Spleen (tissue), 11 donors: Measurements from ENCODE around the gene OBSCN. TPM values are rescaled to one million over a fixed set of nuclear protein-coding genes. Genes with fewer than 3 reads are reported as not detected.

Experiments
- DNase-seq: peaks from one replicate; pipeline ENCODE4 v3.0.0-alpha.2; 2020
- H3K27ac ChIP-seq, 8 donors: fragments of 200-600 bp; sonication (generic) in 7 of 8; 1 replicate in 4 of 8; 2 replicates in 4 of 8; pipeline versions ENCODE4 v1.5.0 to v1.8.0; 2016 to 2021; ENCODE audit warnings: inconsistent platforms in 4 of 8, mild to moderate bottlenecking in 4 of 8, moderate library complexity in 1 of 8
- H3K27me3 ChIP-seq, 7 donors: fragments of 200-600 bp; sonication (generic) in 6 of 7; replicated peaks in 1 of 7; 1 replicate in 4 of 7; 2 replicates in 3 of 7; pipeline versions ENCODE4 v1.5.0 to v1.8.0; 2016 to 2021; ENCODE audit warnings: inconsistent platforms in 3 of 7, mild to moderate bottlenecking in 1 of 7
- H3K36me3 ChIP-seq, 6 donors: fragments of 200-600 bp; sonication (generic) in 5 of 6; 1 replicate in 4 of 6; 2 replicates in 2 of 6; pipeline versions ENCODE4 v1.5.0 to v1.8.0; 2016 to 2021; ENCODE audit warnings: inconsistent platforms in 2 of 6
- H3K4me1 ChIP-seq, 6 donors: fragments of 200-600 bp; sonication (generic) in 5 of 6; 1 replicate in 3 of 6; 2 replicates in 3 of 6; pipeline versions ENCODE4 v1.5.0 to v1.8.0; 2016 to 2021; ENCODE audit warnings: inconsistent platforms in 3 of 6
- H3K4me3 ChIP-seq, 8 donors: fragments of 200-600 bp; sonication (generic) in 7 of 8; 1 replicate in 4 of 8; 2 replicates in 4 of 8; pipeline versions ENCODE4 v1.5.0 to v1.8.0; 2016 to 2021; ENCODE audit warnings: inconsistent platforms in 4 of 8, mild to moderate bottlenecking in 4 of 8, moderate library complexity in 2 of 8
- H3K9me3 ChIP-seq, 8 donors: fragments of 200-600 bp; sonication (generic) in 7 of 8; 1 replicate in 4 of 8; 2 replicates in 4 of 8; pipeline versions ENCODE4 v1.5.0 to v1.8.0; 2016 to 2021; ENCODE audit warnings: inconsistent platforms in 4 of 8
- POLR2A ChIP-seq, 3 donors: fragments of 450-650 bp; IDR thresholded peaks; one replicate each; pipeline ENCODE4 v1.5.1; 2017; ENCODE audit warnings: antibody characterized with exemption in 3 of 3, mild to moderate bottlenecking in 1 of 3
- POLR2AphosphoS5 ChIP-seq, 3 donors: sonication (generic); formaldehyde crosslinking; IDR thresholded peaks; one replicate each; pipeline ENCODE4 v1.5.1; 2017; ENCODE audit warnings: antibody characterized with exemption in 3 of 3
- WGBS, 5 donors: extraction: QIAGEN DNeasy Blood & Tissue Kit in 3 of 5; methylation state at CpG; one replicate each; pipeline versions ENCODE4 v1.1.5 to v1.1.7; 2013 to 2018; 5-methylcytosine and 5-hydroxymethylcytosine counted together
- intact Hi-C: fragments of 100-400 bp; cut with DNase I; formaldehyde crosslinking; loops from one replicate; pipeline ENCODE4 v1.15.0; 2023; ENCODE audit warnings: low total_unique reads
- polyA plus RNA-seq, 3 donors: library from polyadenylated mRNA; stranded (reverse); fragments of 200-250 nt; gene quantifications; one replicate each; pipeline ENCODE4 v1.2.1, GENCODE V29; 2013
- total RNA-seq, 7 donors: library from RNA; depleted of rRNA in 3 of 7; stranded (reverse); fragments of >200 nt in 3 of 7; fragmentation: NEBNext Ultra II Directional in 4 of 7; extraction: Animal tissue kit (Norgen Biotek cat#: 25700) in 4 of 7; gene quantifications; one replicate each; pipeline versions ENCODE4 v1.1.0 to v1.2.1, GENCODE V29; 2016 to 2021
- TF ChIP-seq, protein P1 (sequence below), 11 experiments: fragments of 200-600 bp in 7 of 11; fragments of 450-650 bp in 4 of 11; sonication (generic) in 4 of 11; IDR thresholded peaks in 8 of 11; conservative IDR thresholded peaks in 3 of 11; 1 replicate in 7 of 11; 2 replicates in 4 of 11; pipeline versions ENCODE4 v1.4.0 to v1.8.0; 2016 to 2021; ENCODE audit warnings: antibody characterized with exemption in 11 of 11, inconsistent platforms in 4 of 11, mild to moderate bottlenecking in 1 of 11
- donor health status: healthy with polysubstance abuse.
- donor health status: DM: no; HTN: no; CAD: no; lungs with moderate emphysema.
- donor health status: DM: no; HTN: no; CAD: no.
- donor health status: Bipolar disorder and iron deficiency.
- donor health status: healthy.
- donor health status: DM: no; HTN: no; CAD: no.
- donor health status: DM: yes; HTN: yes; CAD: no.

The OBSCN gene
- total and polyA plus RNA-seq, 10 donors: 12.6 to 71.7 (median 41.9) TPM

DNA sequence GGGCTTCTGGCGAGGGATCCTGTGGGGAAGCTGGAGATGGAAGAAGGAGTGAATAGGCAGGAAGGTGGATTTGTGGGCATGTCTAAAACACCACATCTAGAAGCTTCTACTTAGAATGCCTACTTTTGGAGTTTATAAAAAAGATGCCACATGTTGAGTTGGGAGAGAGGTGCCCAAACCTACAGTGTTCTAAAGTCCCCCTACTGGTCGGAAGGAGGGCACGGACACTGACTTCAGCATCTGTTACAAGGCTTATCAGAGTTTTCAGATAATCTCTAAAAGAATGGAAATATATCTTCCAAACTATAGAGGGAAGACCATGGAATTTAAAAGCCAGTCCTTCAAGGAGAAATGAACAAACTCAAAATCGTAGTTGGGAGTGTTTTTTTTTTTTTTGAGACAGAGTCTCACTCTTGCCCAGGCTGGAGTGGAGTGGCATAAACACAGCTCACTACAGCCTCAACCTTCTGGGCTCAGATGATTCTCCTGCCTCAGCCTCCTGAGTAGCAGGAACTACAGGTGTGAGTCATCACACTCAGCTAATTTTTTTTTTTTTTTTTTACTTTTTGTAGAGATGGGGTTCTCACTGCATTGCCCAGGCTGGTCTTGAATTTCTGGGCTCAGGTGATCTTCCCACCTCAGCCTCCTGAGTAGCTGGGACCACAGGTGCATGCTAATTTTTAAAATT, 27.4 kb upstream of the OBSCN start:
- intact Hi-C loops: no loop called here
- peaks cover 0 to 15% (median under 1%) of the 10 kb centered on the region in 6 donors for H3K36me3 ChIP-seq
- no peaks in the 10 kb centered on the region for H3K27me3 ChIP-seq
- H3K9me3 ChIP-seq: no peaks in the 10 kb centered on the region
- H3K4me3 ChIP-seq: no peak overlapping the region
- DNase-seq: peak; percentile 12
- WGBS, 5 donors: 80 to 88% (median 86%) methylated on average over 4 of the region's 4 CpGs
- peaks cover 0 to 30% (median 7%) of the 10 kb centered on the region in 6 donors for H3K4me1 ChIP-seq
- TF ChIP-seq, protein P1, sequence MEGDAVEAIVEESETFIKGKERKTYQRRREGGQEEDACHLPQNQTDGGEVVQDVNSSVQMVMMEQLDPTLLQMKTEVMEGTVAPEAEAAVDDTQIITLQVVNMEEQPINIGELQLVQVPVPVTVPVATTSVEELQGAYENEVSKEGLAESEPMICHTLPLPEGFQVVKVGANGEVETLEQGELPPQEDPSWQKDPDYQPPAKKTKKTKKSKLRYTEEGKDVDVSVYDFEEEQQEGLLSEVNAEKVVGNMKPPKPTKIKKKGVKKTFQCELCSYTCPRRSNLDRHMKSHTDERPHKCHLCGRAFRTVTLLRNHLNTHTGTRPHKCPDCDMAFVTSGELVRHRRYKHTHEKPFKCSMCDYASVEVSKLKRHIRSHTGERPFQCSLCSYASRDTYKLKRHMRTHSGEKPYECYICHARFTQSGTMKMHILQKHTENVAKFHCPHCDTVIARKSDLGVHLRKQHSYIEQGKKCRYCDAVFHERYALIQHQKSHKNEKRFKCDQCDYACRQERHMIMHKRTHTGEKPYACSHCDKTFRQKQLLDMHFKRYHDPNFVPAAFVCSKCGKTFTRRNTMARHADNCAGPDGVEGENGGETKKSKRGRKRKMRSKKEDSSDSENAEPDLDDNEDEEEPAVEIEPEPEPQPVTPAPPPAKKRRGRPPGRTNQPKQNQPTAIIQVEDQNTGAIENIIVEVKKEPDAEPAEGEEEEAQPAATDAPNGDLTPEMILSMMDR (IDR thresholded peaks at IDR 0.05 in 8 of 11, conservative IDR thresholded peaks at IDR 0.05 in 3 of 11): peak in 3 of 11 experiments; percentile 14 to 16 (median 14)
- TF ChIP-seq POLR2A (IDR thresholded peaks at IDR 0.05): no peak
- H3K27ac ChIP-seq: no peak overlapping the region

DNA sequence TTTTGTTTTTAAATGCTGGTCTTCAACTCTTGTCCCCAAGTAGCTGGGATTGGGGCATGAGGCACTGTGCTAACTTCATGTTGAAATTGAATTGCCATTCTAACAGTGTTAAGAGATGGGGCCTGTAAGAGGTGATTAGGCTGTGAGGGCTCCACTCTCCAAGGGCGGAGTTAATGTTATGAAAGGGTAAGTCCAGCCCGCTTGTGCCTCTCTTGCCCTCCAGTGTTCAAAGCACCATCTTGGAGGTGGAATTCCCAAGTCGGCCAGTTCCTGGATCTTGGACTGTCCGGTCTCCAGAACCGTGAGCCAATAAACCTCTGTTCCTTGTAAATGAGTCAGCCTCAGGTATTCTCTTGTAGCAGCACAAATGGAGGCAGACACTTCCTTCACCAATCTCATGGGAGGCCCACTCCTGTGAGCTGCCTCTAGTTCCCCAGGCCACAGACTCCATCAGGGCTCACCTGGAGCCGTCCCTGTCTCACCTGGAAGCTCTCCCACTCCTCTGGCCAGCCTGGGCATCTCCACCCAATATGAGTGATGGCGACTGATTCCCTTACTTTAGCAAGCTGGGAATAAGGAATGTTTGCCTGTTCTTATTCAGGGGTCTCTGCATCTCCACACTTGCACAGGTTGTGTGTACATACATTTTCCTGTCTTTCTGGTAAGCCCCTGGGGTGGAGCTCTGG, 26.7 kb upstream of the OBSCN start:
- Histone ChIP-seq H3K4me1 (peaks cover 0 to 28% (median 8%) of the 10 kb centered on the region in 6 donors), H3K9me3 (no peaks in the 10 kb centered on the region), H3K27ac (no peak overlapping the region), H3K27me3 (no peaks in the 10 kb centered on the region), H3K4me3 (no peak overlapping the region), H3K36me3 (peaks cover 0 to 9% (median 0%) of the 10 kb centered on the region in 6 donors)
- intact Hi-C loops: no loop called here
- TF ChIP-seq POLR2AphosphoS5 (IDR thresholded peaks at IDR 0.05) (no peak), POLR2A (IDR thresholded peaks at IDR 0.05) (no peak)
- TF ChIP-seq, protein P1 (IDR thresholded peaks at IDR 0.05 in 8 of 11, conservative IDR thresholded peaks at IDR 0.05 in 3 of 11): no peak
- WGBS, 5 donors: 94 to 99% (median 96%) methylated on average over 7 of the region's 7 CpGs
- DNase-seq: peak; percentile 37

DNA sequence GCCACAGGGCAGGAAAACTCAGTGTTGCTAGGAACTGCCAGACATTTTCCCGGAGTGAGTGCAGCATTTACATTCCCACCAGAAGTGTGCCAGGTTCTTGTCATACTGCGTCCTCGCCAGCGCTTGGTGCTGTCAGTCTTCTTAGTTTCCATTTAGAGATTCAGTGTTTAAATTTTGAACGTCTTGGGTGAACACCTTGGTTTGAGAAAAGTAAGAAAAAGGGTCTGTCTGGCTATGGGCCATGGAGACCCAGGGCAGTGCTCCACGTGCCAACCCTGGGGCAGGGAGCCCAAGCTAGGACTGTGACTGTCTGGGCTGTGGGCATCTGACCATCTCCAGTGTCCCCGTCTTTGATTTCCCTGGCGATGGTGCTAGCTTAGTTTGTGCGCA, 26.2 kb upstream of the OBSCN start:
- Histone ChIP-seq H3K27ac (no peak overlapping the region), H3K4me1 (peaks cover 0 to 26% (median 11%) of the 10 kb centered on the region in 6 donors), H3K36me3 (peaks cover 0 to 3% (median 0%) of the 10 kb centered on the region in 6 donors), H3K9me3 (no peaks in the 10 kb centered on the region), H3K27me3 (no peaks in the 10 kb centered on the region), H3K4me3 (no peak overlapping the region)
- WGBS, 5 donors: 88 to 95% (median 93%) methylated on average over 9 of the region's 9 CpGs
- DNase-seq: peak; percentile 47
- intact Hi-C loops: no loop called here
- TF ChIP-seq POLR2A (IDR thresholded peaks at IDR 0.05) (no peak), POLR2AphosphoS5 (IDR thresholded peaks at IDR 0.05) (no peak)
- TF ChIP-seq, protein P1 (IDR thresholded peaks at IDR 0.05 in 8 of 11, conservative IDR thresholded peaks at IDR 0.05 in 3 of 11): no peak
